Stimulated activated CD4-positive, alpha-beta T cell treated with anti-CD3 and anti-CD28 coated beads, Interleukin-1b, Interleukin-23, amount 100 ng/mL, for 48 hours (primary cell): ENCODE data around the gene EXOSC2.

ENCODE experiments used
- DNase-seq: peaks from one replicate; pipeline ENCODE4 v3.0.0-alpha.2; 2020

EXOSC2 gene

DNA sequence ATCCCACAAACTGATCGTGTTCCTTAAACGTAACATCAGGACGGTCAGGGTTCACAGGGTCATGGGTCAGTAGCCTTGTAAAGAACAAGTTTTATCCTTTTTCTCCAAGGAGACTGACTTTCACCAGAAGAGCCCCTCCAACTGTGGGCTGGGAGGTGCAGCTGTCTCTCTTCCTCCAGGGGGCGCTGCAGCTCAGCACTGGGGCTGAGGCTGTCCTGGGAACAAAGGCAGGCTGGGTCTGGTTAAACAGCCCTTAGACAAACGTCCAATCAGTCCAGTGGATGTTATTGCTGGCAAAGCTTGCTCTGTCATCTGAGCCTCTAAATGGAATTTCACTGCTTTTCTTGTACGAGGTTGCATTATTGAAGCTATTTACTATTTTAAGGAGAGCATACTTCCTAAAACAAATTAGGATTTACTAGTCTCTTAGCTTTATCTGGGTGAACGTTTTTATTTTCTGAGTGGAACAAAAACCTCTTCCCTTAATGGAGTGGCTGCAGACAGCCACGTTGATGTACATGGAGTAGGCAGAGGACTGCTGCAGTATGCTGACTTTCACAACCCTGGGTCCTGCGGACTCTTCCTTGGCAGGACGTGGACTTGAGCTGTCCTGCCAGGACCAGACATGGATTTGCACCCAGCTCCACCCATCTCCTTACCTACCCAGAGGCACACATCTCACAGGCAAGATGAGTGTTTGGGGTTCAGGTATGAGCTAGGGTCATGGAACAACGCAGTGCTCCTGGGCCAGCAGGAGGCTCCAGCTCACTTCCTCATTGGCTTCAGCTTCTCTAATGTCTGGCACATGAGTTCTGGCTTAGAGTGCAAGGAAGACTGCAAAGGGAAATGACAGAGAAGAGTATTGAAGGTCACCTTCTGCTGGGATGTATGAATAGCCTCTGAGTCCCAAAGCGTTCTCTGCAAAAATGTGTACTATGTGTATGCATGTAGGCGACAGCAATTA is 7.8 kb downstream of the EXOSC2 start:
- DNase-seq: peak; percentile 69

DNA sequence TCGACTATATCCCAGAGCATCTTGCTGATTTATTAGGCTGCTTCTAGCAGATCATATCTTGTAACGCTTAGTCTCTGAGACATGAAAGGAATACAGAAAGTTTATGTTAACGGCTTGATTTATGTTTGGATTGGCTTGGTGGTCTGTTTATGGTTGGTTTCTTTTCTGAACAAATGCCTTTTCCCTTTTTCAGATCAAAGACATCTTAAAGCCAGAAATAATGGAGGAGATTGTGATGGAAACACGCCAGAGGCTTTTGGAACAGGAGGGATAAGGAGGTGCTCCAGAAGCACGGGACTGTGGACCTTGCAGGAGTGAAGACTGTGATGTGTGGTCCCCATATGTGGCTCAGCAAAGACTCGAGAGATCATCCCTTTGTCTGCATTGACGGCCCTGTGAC is 9.9 kb downstream of the EXOSC2 start:
- no peak for DNase-seq

- peak; percentile 58 for DNase-seq
Observed at GRCh38 chr9:130707225-130707976, 13.8 kb downstream of the EXOSC2 start.

GRCh38 chr9:130710822-130711352 is 17.3 kb downstream of the EXOSC2 start:
- no peak for DNase-seq

- DNase-seq: no peak
Observed at GRCh38 chr9:130711469-130711868, 17.9 kb downstream of the EXOSC2 start.

- peak; percentile 98 for DNase-seq
Observed at GRCh38 chr9:130712564-130713285, 19.1 kb downstream of the EXOSC2 start.

DNA sequence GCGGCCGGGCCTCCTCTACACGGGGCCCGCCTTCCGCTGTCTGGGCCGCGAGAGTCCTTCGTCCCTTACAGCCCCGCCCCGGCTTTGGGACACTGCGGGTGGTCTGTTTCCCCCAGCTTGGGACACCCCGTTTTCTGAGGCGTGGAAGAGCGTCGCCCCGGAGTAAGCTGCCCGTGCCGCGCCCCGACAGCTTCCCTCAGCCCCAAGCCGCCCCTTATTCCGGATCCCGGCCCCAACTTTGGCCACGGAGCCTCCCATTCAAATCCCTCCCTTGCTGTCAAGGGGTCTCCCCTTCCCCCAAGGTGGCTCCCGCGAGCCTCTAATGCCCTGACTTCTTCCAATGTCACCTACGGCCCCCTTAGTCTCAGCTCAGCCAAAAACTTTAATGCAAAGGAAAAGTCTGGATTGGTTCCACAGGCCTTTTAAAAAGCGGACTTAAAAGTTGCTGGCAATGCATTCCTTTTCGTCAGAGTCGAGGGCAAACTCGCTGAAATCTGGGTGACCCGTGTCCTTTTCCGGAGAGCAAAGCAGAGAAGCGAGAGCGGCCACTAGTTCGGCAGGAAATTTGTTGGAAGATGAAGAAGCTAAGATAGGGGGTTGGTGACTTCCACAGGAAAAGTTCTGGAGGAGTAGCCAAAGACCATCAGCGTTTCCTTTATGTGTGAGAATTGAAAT is 19.8 kb downstream of the EXOSC2 start:
- no peak for DNase-seq

GRCh38 chr9:130714586-130715110 is 21.1 kb downstream of the EXOSC2 start:
- no peak for DNase-seq

- DNase-seq: no peak
Observed at GRCh38 chr9:130715270-130715669, 21.7 kb downstream of the EXOSC2 start.

- DNase-seq: no peak
Observed at GRCh38 chr9:130718562-130718961, 25.0 kb downstream of the EXOSC2 start.

- no peak for DNase-seq
Observed at GRCh38 chr9:130720762-130721161, 27.2 kb downstream of the EXOSC2 start.

DNA sequence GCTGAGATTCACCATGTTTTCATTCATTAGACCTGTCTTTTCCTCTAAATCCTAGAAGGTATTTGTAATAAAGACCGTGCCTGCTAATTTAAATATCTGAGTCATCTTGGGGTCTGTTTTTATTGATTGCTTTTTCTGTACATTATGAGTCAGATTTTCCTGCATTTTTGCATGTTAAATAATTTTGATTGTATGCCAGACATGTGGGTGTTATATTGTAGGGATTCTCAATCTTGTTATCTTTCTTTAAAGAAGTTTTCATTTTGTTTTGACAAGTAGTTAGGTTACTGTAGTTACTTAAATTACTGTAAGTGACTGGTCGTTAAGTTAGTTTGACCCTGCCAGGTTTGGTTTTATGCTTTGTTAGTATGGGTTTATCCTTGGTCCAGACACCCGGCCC is 35.1 kb downstream of the EXOSC2 start:
- DNase-seq: no peak

- no peak for DNase-seq
Observed at GRCh38 chr9:130729145-130729544, 35.6 kb downstream of the EXOSC2 start.

- no peak for DNase-seq
Observed at GRCh38 chr9:130731355-130731754, 37.8 kb downstream of the EXOSC2 start.

- no peak for DNase-seq
Observed at GRCh38 chr9:130732136-130732535, 38.6 kb downstream of the EXOSC2 start.

GRCh38 chr9:130732793-130733221 is 39.2 kb downstream of the EXOSC2 start:
- DNase-seq: no peak

DNA sequence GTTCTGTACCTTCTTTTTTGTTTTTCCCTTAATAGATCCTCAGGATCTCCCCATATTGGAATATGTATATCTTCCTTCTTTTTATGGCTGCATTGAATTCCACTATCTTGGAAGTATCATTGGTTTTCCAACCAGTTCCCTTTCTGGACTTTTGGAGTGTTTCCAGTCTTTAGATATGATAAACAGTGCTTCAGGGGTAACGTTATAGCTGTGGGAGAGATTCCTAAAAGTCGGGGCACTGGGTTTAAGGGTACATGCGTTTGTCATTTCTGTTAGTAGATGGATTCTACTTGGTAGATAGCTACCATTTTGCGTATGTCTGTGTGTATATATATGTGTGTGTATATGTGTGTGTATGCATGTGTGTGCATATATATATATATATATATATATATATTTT is 42.0 kb downstream of the EXOSC2 start:
- no peak for DNase-seq

DNA sequence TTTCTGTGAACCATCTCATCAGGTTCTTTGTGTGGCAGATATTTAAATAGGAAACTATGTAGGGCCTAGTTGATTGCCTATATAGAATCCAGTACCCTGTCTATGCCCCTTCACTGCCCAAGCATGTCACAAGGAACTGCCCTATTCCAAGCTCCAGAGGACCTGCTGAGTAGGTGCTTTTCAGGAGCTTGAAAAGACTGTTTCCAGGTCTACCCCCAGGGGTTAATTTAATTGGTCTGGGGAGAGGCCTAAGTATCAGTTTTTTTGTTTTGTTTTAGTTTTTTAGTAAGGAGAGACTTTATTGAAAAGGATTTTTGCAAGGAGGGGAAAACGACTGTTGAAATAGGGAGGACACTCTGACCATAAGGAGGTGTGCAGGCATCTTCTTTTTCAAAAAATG is 43.3 kb downstream of the EXOSC2 start:
- DNase-seq: no peak

DNA sequence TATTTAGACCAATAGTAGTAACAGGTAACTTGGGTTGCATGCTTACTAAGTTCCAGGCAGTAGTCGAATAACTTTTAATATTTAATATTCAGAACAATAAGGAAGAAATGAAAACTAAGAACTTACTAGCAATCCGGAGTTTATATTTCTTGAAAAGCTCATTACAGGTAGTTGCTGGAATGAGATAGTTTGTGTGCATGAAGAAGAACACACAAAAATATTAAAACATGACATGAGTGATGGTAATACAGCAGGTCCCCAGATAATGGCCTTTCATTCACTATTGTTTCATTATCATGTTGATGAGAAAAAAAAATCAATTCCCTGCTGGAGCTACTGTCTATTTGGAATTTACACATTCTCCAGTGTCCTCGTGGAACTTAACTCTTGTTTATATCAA is 44.7 kb downstream of the EXOSC2 start:
- no peak for DNase-seq

- no peak for DNase-seq
Observed at GRCh38 chr9:130739081-130739480, 45.5 kb downstream of the EXOSC2 start.

- no peak for DNase-seq
Observed at GRCh38 chr9:130740218-130741023, 46.8 kb downstream of the EXOSC2 start.

DNA sequence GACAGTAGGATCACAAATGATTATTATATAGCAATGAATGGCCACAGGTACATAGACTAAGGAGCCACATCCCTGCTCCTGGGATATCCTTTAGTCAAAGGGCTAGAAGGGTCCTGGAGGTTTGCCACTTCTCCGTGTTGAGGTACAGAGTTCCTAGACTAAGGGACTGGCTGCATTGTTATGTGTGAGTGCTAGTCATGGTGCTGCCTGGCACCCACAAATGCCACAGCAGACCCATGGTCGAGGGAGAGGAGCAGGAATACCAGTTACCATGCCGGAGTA is 47.4 kb downstream of the EXOSC2 start:
- DNase-seq: no peak
